Measurements from ENCODE around the gene SDF4.

Gene SDF4

GRCh38 chr1:1183833-1184775 lies 47.7 kb downstream of the SDF4 start:
- no peaks in the 10 kb centered on the region for H3K9me3 ChIP-seq (ENCODE audit: control insufficient read depth, insufficient read depth, low read length)
- H3K4me1 ChIP-seq (ENCODE audit: control insufficient read depth, low read length) = peaks cover 4% of the 10 kb centered on the region; the same call in 1 of the 2 replicates
- TF ChIP-seq EZH2phosphoT487 (IDR thresholded peaks at IDR 0.05; ENCODE audit: borderline replicate concordance, low read length) (no peak), CTCF (IDR thresholded peaks at IDR 0.05; ENCODE audit: low read depth, low read length, poor library complexity, severe bottlenecking) (no peak)
- no peaks in the 10 kb centered on the region for H3K36me3 ChIP-seq (ENCODE audit: control insufficient read depth, low read length)
- H3K27ac ChIP-seq (ENCODE audit: low read depth, low read length) = no peak overlapping the region
- H3K9me2 ChIP-seq (replicated peaks; ENCODE audit: control insufficient read depth, low read length) = no peaks in the 10 kb centered on the region
- no peak overlapping the region for H3K4me2 ChIP-seq (ENCODE audit: low read length)
- H3F3A ChIP-seq (ENCODE audit: control insufficient read depth, insufficient read depth) = no peaks in the 10 kb centered on the region
- no peaks in the 10 kb centered on the region for H3K79me2 ChIP-seq (ENCODE audit: control insufficient read depth, low read length)
- no peaks in the 10 kb centered on the region for H4K20me1 ChIP-seq (ENCODE audit: control insufficient read depth, insufficient read depth, low read depth, low read length)
- H3K4me3 ChIP-seq (ENCODE audit: low read length) = no peak overlapping the region
- H3K27me3 ChIP-seq (ENCODE audit: control insufficient read depth, low read length) = peaks cover 10% of the 10 kb centered on the region

GRCh38 chr1:1183221-1183747 lies 48.5 kb downstream of the SDF4 start:
- H3F3A ChIP-seq (ENCODE audit: control insufficient read depth, insufficient read depth) = no peaks in the 10 kb centered on the region
- H3K27ac ChIP-seq (ENCODE audit: low read depth, low read length) = no peak overlapping the region
- H3K4me2 ChIP-seq (ENCODE audit: low read length) = no peak overlapping the region
- no peaks in the 10 kb centered on the region for H4K20me1 ChIP-seq (ENCODE audit: control insufficient read depth, insufficient read depth, low read depth, low read length)
- no peaks in the 10 kb centered on the region for H3K9me2 ChIP-seq (replicated peaks; ENCODE audit: control insufficient read depth, low read length)
- no peak for TF ChIP-seq CTCF (IDR thresholded peaks at IDR 0.05; ENCODE audit: low read depth, low read length, poor library complexity, severe bottlenecking)
- TF ChIP-seq EZH2phosphoT487 (IDR thresholded peaks at IDR 0.05; ENCODE audit: borderline replicate concordance, low read length) = no peak
- H3K4me3 ChIP-seq (ENCODE audit: low read length) = no peak overlapping the region
- no peaks in the 10 kb centered on the region for H3K79me2 ChIP-seq (ENCODE audit: control insufficient read depth, low read length)
- H3K36me3 ChIP-seq (ENCODE audit: control insufficient read depth, low read length) = no peaks in the 10 kb centered on the region
- H3K4me1 ChIP-seq (ENCODE audit: control insufficient read depth, low read length) = peaks cover 4% of the 10 kb centered on the region; the same call in 1 of the 2 replicates
- peaks cover 8% of the 10 kb centered on the region for H3K27me3 ChIP-seq (ENCODE audit: control insufficient read depth, low read length)
- no peaks in the 10 kb centered on the region for H3K9me3 ChIP-seq (ENCODE audit: control insufficient read depth, insufficient read depth, low read length)

GRCh38 chr1:1182491-1183220 lies 49.1 kb downstream of the SDF4 start:
- no peaks in the 10 kb centered on the region for H3K79me2 ChIP-seq (ENCODE audit: control insufficient read depth, low read length)
- no peak overlapping the region for H3K4me2 ChIP-seq (ENCODE audit: low read length)
- no peaks in the 10 kb centered on the region for H3K36me3 ChIP-seq (ENCODE audit: control insufficient read depth, low read length)
- H3F3A ChIP-seq (ENCODE audit: control insufficient read depth, insufficient read depth) = no peaks in the 10 kb centered on the region
- no peak overlapping the region for H3K4me3 ChIP-seq (ENCODE audit: low read length)
- no peaks in the 10 kb centered on the region for H3K9me3 ChIP-seq (ENCODE audit: control insufficient read depth, insufficient read depth, low read length)
- peaks cover 7% of the 10 kb centered on the region; the same call in 1 of the 2 replicates for H3K27me3 ChIP-seq (ENCODE audit: control insufficient read depth, low read length)
- TF ChIP-seq EZH2phosphoT487 (IDR thresholded peaks at IDR 0.05; ENCODE audit: borderline replicate concordance, low read length) = no peak
- TF ChIP-seq CTCF (IDR thresholded peaks at IDR 0.05; ENCODE audit: low read depth, low read length, poor library complexity, severe bottlenecking) = no peak
- H3K4me1 ChIP-seq (ENCODE audit: control insufficient read depth, low read length) = peaks cover 4% of the 10 kb centered on the region; the same call in 1 of the 2 replicates
- no peaks in the 10 kb centered on the region for H4K20me1 ChIP-seq (ENCODE audit: control insufficient read depth, insufficient read depth, low read depth, low read length)
- no peaks in the 10 kb centered on the region for H3K9me2 ChIP-seq (replicated peaks; ENCODE audit: control insufficient read depth, low read length)
- no peak overlapping the region for H3K27ac ChIP-seq (ENCODE audit: low read depth, low read length)
